ENCODE results near the gene HARS1.
"Not testable (repeated sequence)": the region's sequence is repeated elsewhere in the genome, so short reads cannot be mapped to it uniquely, and the experiment has no call there.

Gene HARS1

GRCh38 chr5:140690941-140691924, at the start of gene HARS1, which contains the start of gene HARS2:
Gene HARS1, minus strand, starts transcription at chr5:140691370. Its CDS starts 66 bp downstream, at chr5:140691304.
Gene HARS2, plus strand, starts transcription at chr5:140691455. Its CDS starts 194 bp downstream, at chr5:140691649.
- peak; percentile 99 for DNase-seq (ENCODE audit: low spot score)

GRCh38 chr5:140737486-140737885, 46.3 kb upstream of the HARS1 start:
- DNase-seq (ENCODE audit: low spot score), result no peak

- DNase-seq (ENCODE audit: low spot score), result peak; percentile 22
Measured at GRCh38 chr5:140734354-140734753, 43.2 kb upstream of the HARS1 start.

- no peak for DNase-seq (ENCODE audit: low spot score)
Measured at GRCh38 chr5:140733098-140733497, 41.9 kb upstream of the HARS1 start.

GRCh38 chr5:140725799-140726471, 34.8 kb upstream of the HARS1 start:
- DNase-seq (ENCODE audit: low spot score), result peak; percentile 98

GRCh38 chr5:140721395-140721794, 30.2 kb upstream of the HARS1 start:
- DNase-seq (ENCODE audit: low spot score), result not testable (repeated sequence)

GRCh38 chr5:140720738-140721137, 29.6 kb upstream of the HARS1 start:
- DNase-seq (ENCODE audit: low spot score), result not testable (repeated sequence)

- DNase-seq (ENCODE audit: low spot score), result no peak
Measured at GRCh38 chr5:140718266-140718592, 27.1 kb upstream of the HARS1 start.

- not testable (repeated sequence) for DNase-seq (ENCODE audit: low spot score)
Measured at GRCh38 chr5:140716238-140716637, 25.1 kb upstream of the HARS1 start.

GRCh38 chr5:140713562-140714094, 22.5 kb upstream of the HARS1 start:
- no peak for DNase-seq (ENCODE audit: low spot score)

GRCh38 chr5:140711794-140712193, 20.6 kb upstream of the HARS1 start:
- no peak for DNase-seq (ENCODE audit: low spot score)

- peak; percentile 99 for DNase-seq (ENCODE audit: low spot score)
Measured at GRCh38 chr5:140710899-140711552, 19.9 kb upstream of the HARS1 start.

GRCh38 chr5:140708787-140709186, 17.6 kb upstream of the HARS1 start:
- not testable (repeated sequence) for DNase-seq (ENCODE audit: low spot score)

- DNase-seq (ENCODE audit: low spot score), result no peak
Measured at GRCh38 chr5:140707812-140708211, 16.6 kb upstream of the HARS1 start.

GRCh38 chr5:140700177-140701144, 9.3 kb upstream of the HARS1 start, which contains the start of gene ZMAT2:
Gene ZMAT2, plus strand, starts transcription at chr5:140700447. Its CDS starts 14 bp downstream, at chr5:140700461.
- peak; percentile 99 for DNase-seq (ENCODE audit: low spot score)

GRCh38 chr5:140696891-140697492, 5.8 kb upstream of the HARS1 start:
- no peak for DNase-seq (ENCODE audit: low spot score)

- no peak for DNase-seq (ENCODE audit: low spot score)
Measured at GRCh38 chr5:140694276-140694675, 3.1 kb upstream of the HARS1 start.

GRCh38 chr5:140690376-140690932, 716 bp downstream of the HARS1 start:
- peak; percentile 20 for DNase-seq (ENCODE audit: low spot score)

- no peak for DNase-seq (ENCODE audit: low spot score)
Measured at GRCh38 chr5:140678993-140679392, 12.2 kb downstream of the HARS1 start.

GRCh38 chr5:140677947-140678346, 13.2 kb downstream of the HARS1 start:
- DNase-seq (ENCODE audit: low spot score), result no peak
